Activated B cell treated with CpG ODN at 0.5 μM for 24 hours (primary cell): ENCODE measurements around the gene NRXN3. TPM values are rescaled to one million over a fixed set of nuclear protein-coding genes. Genes with fewer than 3 reads are reported as not detected.

Experiments used
- ATAC-seq: fragments of 200-7000 bp; cut with Tn5 transposase; one replicate; pipeline ENCODE4 v1.10.0; 2021; ENCODE audit warnings: low read depth, mild to moderate bottlenecking, moderate library complexity
- CTCF ChIA-PET: fragments of 350-600 bp; sonication (Branson Sonifier 250); formaldehyde crosslinking; loops from one replicate; lab custom pipeline; 2021; ENCODE audit warnings: antibody characterized with exemption; lab: Charles Lee
- POLR2A ChIA-PET: fragments of 350-600 bp; sonication (Branson Sonifier 250); formaldehyde crosslinking; loops from one replicate; lab custom pipeline; 2021; ENCODE audit warnings: antibody characterized with exemption; lab: Charles Lee
- DNase-seq: peaks from one replicate; pipeline ENCODE4 v3.0.0; 2022
- H3K27ac Mint-ChIP-seq: one replicate; pipeline ENCODE4 v1.8.0; 2020; ENCODE audit warnings: mixed read lengths
- H3K27me3 Mint-ChIP-seq: one replicate; pipeline ENCODE4 v1.8.0; 2021; ENCODE audit warnings: mixed read lengths
- H3K36me3 Mint-ChIP-seq: one replicate; pipeline ENCODE4 v1.8.0; 2021; ENCODE audit warnings: low read depth, mixed read lengths
- H3K4me1 Mint-ChIP-seq: one replicate; pipeline ENCODE4 v1.8.0; 2021; ENCODE audit warnings: mixed read lengths
- H3K4me3 Mint-ChIP-seq: one replicate; pipeline ENCODE4 v1.8.0; 2020; ENCODE audit warnings: mild to moderate bottlenecking, mixed read lengths
- H3K9me3 Mint-ChIP-seq: one replicate; pipeline ENCODE4 v1.8.0; 2020; ENCODE audit warnings: mixed read lengths
- intact Hi-C: fragments of 100-400 bp; cut with micrococcal nuclease; formaldehyde crosslinking; loops from one replicate; pipeline ENCODE4 v1.15.1; 2024
- total RNA-seq: library from RNA; stranded (reverse); gene quantifications from 2 replicates; pipeline ENCODE4 v1.2.3, GENCODE V29; 2022
- TF ChIP-seq, protein P1 (sequence below): fragments of 200-600 bp; IDR thresholded peaks from one replicate; pipeline ENCODE4 v1.8.0; 2022; ENCODE audit warnings: antibody characterized with exemption, mild to moderate bottlenecking

NRXN3 gene
- total RNA-seq, 1 donor from 2014 or later: not detected

- H3K27me3 Mint-ChIP-seq: no peaks in the 10 kb centered on the region
- no peak overlapping the region for H3K27ac Mint-ChIP-seq
- H3K4me1 Mint-ChIP-seq: no peaks in the 10 kb centered on the region
- TF ChIP-seq, protein P1, sequence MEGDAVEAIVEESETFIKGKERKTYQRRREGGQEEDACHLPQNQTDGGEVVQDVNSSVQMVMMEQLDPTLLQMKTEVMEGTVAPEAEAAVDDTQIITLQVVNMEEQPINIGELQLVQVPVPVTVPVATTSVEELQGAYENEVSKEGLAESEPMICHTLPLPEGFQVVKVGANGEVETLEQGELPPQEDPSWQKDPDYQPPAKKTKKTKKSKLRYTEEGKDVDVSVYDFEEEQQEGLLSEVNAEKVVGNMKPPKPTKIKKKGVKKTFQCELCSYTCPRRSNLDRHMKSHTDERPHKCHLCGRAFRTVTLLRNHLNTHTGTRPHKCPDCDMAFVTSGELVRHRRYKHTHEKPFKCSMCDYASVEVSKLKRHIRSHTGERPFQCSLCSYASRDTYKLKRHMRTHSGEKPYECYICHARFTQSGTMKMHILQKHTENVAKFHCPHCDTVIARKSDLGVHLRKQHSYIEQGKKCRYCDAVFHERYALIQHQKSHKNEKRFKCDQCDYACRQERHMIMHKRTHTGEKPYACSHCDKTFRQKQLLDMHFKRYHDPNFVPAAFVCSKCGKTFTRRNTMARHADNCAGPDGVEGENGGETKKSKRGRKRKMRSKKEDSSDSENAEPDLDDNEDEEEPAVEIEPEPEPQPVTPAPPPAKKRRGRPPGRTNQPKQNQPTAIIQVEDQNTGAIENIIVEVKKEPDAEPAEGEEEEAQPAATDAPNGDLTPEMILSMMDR: no peak
- POLR2A ChIA-PET: no interaction called here
- intact Hi-C loops: no loop called here
- no peak for DNase-seq
- H3K9me3 Mint-ChIP-seq: peaks cover 2% of the 10 kb centered on the region
- H3K4me3 Mint-ChIP-seq: no peak overlapping the region
- ATAC-seq: no peak
- CTCF ChIA-PET: no interaction called here
- no peaks in the 10 kb centered on the region for H3K36me3 Mint-ChIP-seq
Measured at GRCh38 chr14:79826362-79826761, 1656.2 kb downstream of the NRXN3 start.

GRCh38 chr14:79829405-79830166, 1659.4 kb downstream of the NRXN3 start:
- ChIA-PET POLR2A (no interaction called here), CTCF (no interaction called here)
- DNase-seq (no peak), ATAC-seq (no peak)
- intact Hi-C loops: no loop called here
- H3K27ac Mint-ChIP-seq: no peak overlapping the region
- H3K9me3 Mint-ChIP-seq: peaks cover 5% of the 10 kb centered on the region
- H3K4me1 Mint-ChIP-seq: no peaks in the 10 kb centered on the region
- H3K27me3 Mint-ChIP-seq: no peaks in the 10 kb centered on the region
- TF ChIP-seq, protein P1: no peak
- no peak overlapping the region for H3K4me3 Mint-ChIP-seq
- H3K36me3 Mint-ChIP-seq: no peaks in the 10 kb centered on the region

DNA sequence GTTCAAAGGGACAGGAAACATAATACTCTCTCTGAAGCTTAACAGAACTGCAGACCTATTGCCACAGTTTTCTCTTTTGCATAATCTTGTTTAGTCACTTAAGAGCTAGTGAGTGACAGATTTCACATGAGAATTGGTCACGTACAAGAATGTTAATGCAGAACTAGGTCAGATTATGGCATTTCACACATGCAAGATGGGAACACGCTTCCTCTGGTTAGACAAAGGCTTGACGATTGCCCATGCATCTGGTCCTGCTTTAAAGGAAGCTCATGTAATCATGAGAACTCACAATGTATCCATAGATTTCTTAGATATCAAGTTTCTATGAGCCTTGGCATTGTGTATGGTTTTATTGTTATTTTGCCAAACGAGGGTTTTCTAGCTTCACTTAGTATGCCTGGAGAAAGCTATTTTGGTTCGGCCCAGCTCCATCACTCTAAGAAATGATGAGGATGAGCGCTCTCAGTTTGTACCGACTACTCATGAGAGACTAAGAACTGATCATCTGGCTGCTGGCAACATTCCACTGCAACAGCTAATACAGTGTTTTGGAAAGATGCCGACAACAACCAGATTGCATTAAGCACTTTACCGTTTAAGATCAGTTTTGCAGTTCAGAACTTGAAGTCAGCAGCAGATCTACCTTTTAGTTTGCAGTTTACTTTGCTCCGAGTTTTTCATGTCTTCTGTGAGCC, 1661.2 kb downstream of the NRXN3 start:
- Mint-ChIP-seq H3K27ac (no peak overlapping the region), H3K4me3 (no peak overlapping the region), H3K36me3 (no peaks in the 10 kb centered on the region), H3K4me1 (no peaks in the 10 kb centered on the region), H3K9me3 (peaks cover 5% of the 10 kb centered on the region), H3K27me3 (no peaks in the 10 kb centered on the region)
- ChIA-PET CTCF (no interaction called here), POLR2A (no interaction called here)
- no peak for DNase-seq
- TF ChIP-seq, protein P1: no peak
- intact Hi-C loops: no loop called here
- ATAC-seq: no peak

DNA sequence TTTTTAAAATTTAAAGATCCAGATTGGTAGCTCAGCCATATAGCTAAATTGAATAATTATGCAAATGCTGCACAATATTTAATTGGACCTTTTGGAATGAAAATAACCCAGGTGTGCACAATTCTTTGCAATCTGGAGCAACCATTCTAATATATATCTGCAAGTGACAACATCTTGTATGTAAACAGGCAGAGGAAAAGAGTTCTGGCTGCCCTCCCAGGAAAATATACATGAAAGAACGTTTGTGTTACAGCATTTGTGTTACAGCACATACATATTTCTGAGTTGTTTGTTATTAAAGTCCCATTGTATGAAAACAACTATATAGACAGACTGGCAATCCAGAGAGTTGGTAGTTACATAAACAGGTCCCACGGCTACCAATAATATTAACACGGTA, 1663.6 kb downstream of the NRXN3 start:
- Mint-ChIP-seq H3K27me3 (no peaks in the 10 kb centered on the region), H3K27ac (no peak overlapping the region), H3K9me3 (peaks cover 3% of the 10 kb centered on the region), H3K4me3 (no peak overlapping the region), H3K36me3 (no peaks in the 10 kb centered on the region), H3K4me1 (no peaks in the 10 kb centered on the region)
- ATAC-seq (no peak), DNase-seq (no peak)
- TF ChIP-seq, protein P1: no peak
- CTCF ChIA-PET: no interaction called here
- POLR2A ChIA-PET: no interaction called here
- intact Hi-C loops: no loop called here

DNA sequence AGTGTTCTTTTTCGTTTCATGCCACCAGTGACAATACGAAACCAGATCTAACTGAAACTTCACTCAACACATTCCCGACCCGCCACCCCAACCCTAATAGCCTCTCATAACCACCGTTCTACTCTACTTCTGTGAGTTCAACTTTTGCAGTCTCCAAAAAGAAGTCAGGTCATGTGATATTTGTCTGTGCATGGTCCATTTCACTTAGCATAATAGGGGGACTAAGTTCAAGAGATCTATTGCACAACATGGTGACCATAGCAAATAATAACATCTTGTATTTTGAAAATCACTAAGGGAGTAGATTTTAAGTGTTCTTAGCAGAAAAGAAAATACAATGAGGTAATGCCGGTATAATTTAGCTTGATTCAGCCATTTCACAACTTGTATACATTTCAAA, 1664.7 kb downstream of the NRXN3 start:
- Mint-ChIP-seq H3K9me3 (peaks cover 3% of the 10 kb centered on the region), H3K27ac (no peak overlapping the region), H3K36me3 (no peaks in the 10 kb centered on the region), H3K4me1 (no peaks in the 10 kb centered on the region), H3K27me3 (no peaks in the 10 kb centered on the region), H3K4me3 (no peak overlapping the region)
- CTCF ChIA-PET: no interaction called here
- POLR2A ChIA-PET: no interaction called here
- TF ChIP-seq, protein P1: no peak
- intact Hi-C loops: no loop called here
- no peak for ATAC-seq
- DNase-seq: no peak
